HEK293T (cell line): ENCODE measurements around the gene SPDYE18.
"Not testable (repeated sequence)": the region's sequence is repeated elsewhere in the genome, so short reads cannot be mapped to it uniquely, and the experiment has no call there.

Experiments
- BHLHE40 ChIP-seq: fragments of 450-650 bp; IDR thresholded peaks from 2 replicates; pipeline ENCODE4 v1.6.1; 2016; ENCODE audit warnings: mild to moderate bottlenecking, moderate library complexity, borderline replicate concordance
- ELF4 ChIP-seq: fragments of 450-650 bp; IDR thresholded peaks from 2 replicates; pipeline ENCODE4 v1.6.1; 2017; ENCODE audit warnings: antibody characterized with exemption
- FOXA1 ChIP-seq: fragments of 450-650 bp; IDR thresholded peaks from 2 replicates; pipeline ENCODE4 v1.6.1; 2016; ENCODE audit warnings: mild to moderate bottlenecking
- FOXM1 ChIP-seq: fragments of 450-650 bp; IDR thresholded peaks from 2 replicates; pipeline ENCODE4 v1.6.1; 2017; ENCODE audit warnings: mild to moderate bottlenecking, borderline replicate concordance
- SP1 ChIP-seq: fragments of 450-650 bp; IDR thresholded peaks from 2 replicates; pipeline ENCODE4 v1.6.1; 2017
- ZNF384 ChIP-seq: fragments of 450-650 bp; IDR thresholded peaks from 2 replicates; pipeline ENCODE4 v1.6.1; 2016

DNA sequence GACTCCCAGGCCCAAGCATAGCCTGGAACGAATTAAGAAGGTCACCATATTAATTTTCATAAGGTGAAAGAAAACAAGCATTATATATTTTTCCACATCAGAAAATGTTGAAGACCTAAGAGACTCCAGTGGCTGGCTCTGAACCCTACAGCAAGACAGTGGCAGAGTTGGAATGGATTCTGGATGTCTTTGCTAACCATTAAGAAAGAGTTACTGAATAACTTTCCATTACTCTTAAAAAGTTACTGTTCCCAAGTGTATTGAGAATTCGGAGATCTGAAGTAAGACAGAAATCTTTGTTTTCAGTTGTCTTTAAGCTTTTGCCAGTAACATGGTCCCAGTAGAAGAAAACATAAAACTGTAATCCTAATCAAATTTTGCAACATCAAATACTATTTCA lies 29.9 kb upstream of the SPDYE18 start:
- not testable (repeated sequence) for TF ChIP-seq FOXM1, SP1, FOXA1, ZNF384, BHLHE40, ELF4
